Transverse colon (tissue), 4 donors: ENCODE data around the gene TLDC2. TPM values are rescaled to one million over a fixed set of nuclear protein-coding genes. Genes with fewer than 3 reads are reported as not detected.
A peak's percentile ranks its signal among the peaks of the same experiment; 100 is the strongest.

ENCODE experiments used
- DNase-seq: peaks from one replicate; pipeline ENCODE4 v3.0.0-alpha.2; 2019
- H3K27ac ChIP-seq, 4 donors: fragments of 200-600 bp; sonication (generic); 2 replicates each; pipeline ENCODE4 v1.5.1; 2016 to 2018; ENCODE audit warnings: inconsistent platforms in 4 of 4
- H3K27me3 ChIP-seq: fragments of 200-600 bp; sonication (generic); 2 replicates; pipeline ENCODE4 v1.5.1; 2017; ENCODE audit warnings: inconsistent platforms
- H3K36me3 ChIP-seq, 4 donors: fragments of 200-600 bp; sonication (generic); 2 replicates each; pipeline ENCODE4 v1.5.1; 2017 to 2019; ENCODE audit warnings: inconsistent platforms in 4 of 4
- H3K4me1 ChIP-seq, 4 donors: fragments of 200-600 bp; sonication (generic); 2 replicates each; pipeline ENCODE4 v1.5.1; 2017 to 2020; ENCODE audit warnings: inconsistent platforms in 4 of 4
- H3K4me3 ChIP-seq, 4 donors: fragments of 200-600 bp; sonication (generic); 1 replicate in 1 of 4; 2 replicates in 3 of 4; pipeline versions ENCODE4 v1.5.1 to v1.6.1; 2017 to 2019; ENCODE audit warnings: inconsistent platforms in 4 of 4
- H3K9me3 ChIP-seq, 2 donors: fragments of 200-600 bp; sonication (generic); 2 replicates each; pipeline ENCODE4 v1.5.1; 2017 to 2019; ENCODE audit warnings: inconsistent platforms in 2 of 2
- EP300 ChIP-seq: sonication (generic); formaldehyde crosslinking; IDR thresholded peaks from one replicate; pipeline ENCODE4 v1.6.1; 2017; ENCODE audit warnings: antibody characterized with exemption, low read depth
- POLR2A ChIP-seq: fragments of 450-650 bp; IDR thresholded peaks from one replicate; pipeline ENCODE4 v1.6.1; 2016; ENCODE audit warnings: antibody characterized with exemption, mild to moderate bottlenecking, moderate library complexity
- POLR2AphosphoS5 ChIP-seq, 3 donors: sonication (generic); formaldehyde crosslinking; IDR thresholded peaks; one replicate each; pipeline ENCODE4 v1.6.1; 2016; ENCODE audit warnings: antibody characterized with exemption in 3 of 3
- WGBS, 2 donors: methylation state at CpG; one replicate each; pipeline ENCODE4 v1.1.5; 2018; ENCODE audit warnings: low coverage in 1 of 2; 5-methylcytosine and 5-hydroxymethylcytosine counted together
- in situ Hi-C, 4 donors: fragments of 200-750 bp; cut with MboI; loops; one replicate each; pipeline versions ENCODE4 v1.15.0 to v1.15.1; 2017; ENCODE audit warnings: low sequenced_read_pairs in 3 of 4, low pct_ligation_motif_present in 1 of 4, low pct_unique_long_range_greater_than_20kb in 1 of 4
- intact Hi-C: fragments of 100-400 bp; cut with DNase I; formaldehyde crosslinking; loops from one replicate; pipeline ENCODE4 v1.15.1; 2023; ENCODE audit warnings: low total_unique reads
- total RNA-seq, 4 donors: library from RNA; depleted of rRNA; stranded (reverse); fragments of >200 nt; gene quantifications; one replicate each; pipeline ENCODE4 v1.1.0, GENCODE V29; 2016
- TF ChIP-seq, protein P1 (sequence below), 5 experiments: fragments of 200-600 bp in 3 of 5; fragments of 450-650 bp in 2 of 5; sonication (generic) in 3 of 5; IDR thresholded peaks; 1 replicate in 2 of 5; 2 replicates in 3 of 5; pipeline ENCODE4 v1.5.1; 2016 to 2017; ENCODE audit warnings: antibody characterized with exemption in 5 of 5, inconsistent platforms in 3 of 5, mild to moderate bottlenecking in 2 of 5, moderate library complexity in 1 of 5

The TLDC2 gene
- total RNA-seq, 4 donors from 2014 or later = 22.9 to 26.1 (median 23.2) TPM

GRCh38 chr20:36830791-36831691 lies 44.9 kb upstream of the TLDC2 start:
- 82% methylated on average over 11 of the region's 11 CpGs; no CpG with 5 or more reads in 1 of the 2 donors for WGBS, 2 donors
- Histone ChIP-seq H3K9me3 (no peaks in the 10 kb centered on the region), H3K27me3 (no peaks in the 10 kb centered on the region), H3K4me1 (peaks cover 32 to 61% (median 43%) of the 10 kb centered on the region in 4 donors), H3K4me3 (no peak overlapping the region), H3K36me3 (peaks cover 0 to 3% (median 0%) of the 10 kb centered on the region in 4 donors), H3K27ac (peak overlapping the region; percentile 75 to 87 (median 84))
- intact Hi-C loops = no loop called here
- no peak for TF ChIP-seq POLR2AphosphoS5 (IDR thresholded peaks at IDR 0.05)
- no peak for TF ChIP-seq POLR2A
- TF ChIP-seq, protein P1, sequence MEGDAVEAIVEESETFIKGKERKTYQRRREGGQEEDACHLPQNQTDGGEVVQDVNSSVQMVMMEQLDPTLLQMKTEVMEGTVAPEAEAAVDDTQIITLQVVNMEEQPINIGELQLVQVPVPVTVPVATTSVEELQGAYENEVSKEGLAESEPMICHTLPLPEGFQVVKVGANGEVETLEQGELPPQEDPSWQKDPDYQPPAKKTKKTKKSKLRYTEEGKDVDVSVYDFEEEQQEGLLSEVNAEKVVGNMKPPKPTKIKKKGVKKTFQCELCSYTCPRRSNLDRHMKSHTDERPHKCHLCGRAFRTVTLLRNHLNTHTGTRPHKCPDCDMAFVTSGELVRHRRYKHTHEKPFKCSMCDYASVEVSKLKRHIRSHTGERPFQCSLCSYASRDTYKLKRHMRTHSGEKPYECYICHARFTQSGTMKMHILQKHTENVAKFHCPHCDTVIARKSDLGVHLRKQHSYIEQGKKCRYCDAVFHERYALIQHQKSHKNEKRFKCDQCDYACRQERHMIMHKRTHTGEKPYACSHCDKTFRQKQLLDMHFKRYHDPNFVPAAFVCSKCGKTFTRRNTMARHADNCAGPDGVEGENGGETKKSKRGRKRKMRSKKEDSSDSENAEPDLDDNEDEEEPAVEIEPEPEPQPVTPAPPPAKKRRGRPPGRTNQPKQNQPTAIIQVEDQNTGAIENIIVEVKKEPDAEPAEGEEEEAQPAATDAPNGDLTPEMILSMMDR (IDR thresholded peaks at IDR 0.05) = peak; percentile 23 to 48 (median 33)
- no peak for TF ChIP-seq EP300
- DNase-seq = no peak
- in situ Hi-C loops = no loop called here

DNA sequence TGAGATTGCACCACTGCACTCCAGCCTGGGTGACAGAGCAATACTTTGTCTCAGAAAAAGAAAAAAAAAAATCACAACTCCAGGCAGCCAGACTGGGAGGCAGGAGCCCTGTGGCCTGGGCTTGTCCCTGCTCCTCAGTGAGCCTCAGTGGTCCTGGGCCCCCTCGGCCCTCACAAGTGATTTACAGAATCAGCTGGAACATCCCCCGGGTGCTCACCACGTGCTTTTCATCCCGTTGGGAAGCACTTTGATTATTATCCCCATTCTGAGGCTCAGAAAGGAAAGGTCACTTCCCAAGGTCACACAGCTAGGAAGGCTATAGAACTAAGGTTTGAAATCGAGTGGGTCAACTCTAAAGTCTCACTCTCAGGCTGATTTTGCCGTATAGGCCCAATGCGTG lies 43.1 kb upstream of the TLDC2 start:
- in situ Hi-C loops (no loop called here), intact Hi-C loops (no loop called here)
- H3K4me3 ChIP-seq = no peak overlapping the region
- no peaks in the 10 kb centered on the region for H3K9me3 ChIP-seq
- 71% methylated on average over 7 of the region's 7 CpGs; no CpG with 5 or more reads in 1 of the 2 donors for WGBS, 2 donors
- DNase-seq = no peak
- peaks cover 0 to 3% (median 0%) of the 10 kb centered on the region in 4 donors for H3K36me3 ChIP-seq
- peak overlapping the region; percentile 75 to 87 (median 84) for H3K27ac ChIP-seq
- TF ChIP-seq POLR2A (no peak), POLR2AphosphoS5 (IDR thresholded peaks at IDR 0.05) (no peak), EP300 (no peak)
- TF ChIP-seq, protein P1 (IDR thresholded peaks at IDR 0.05) = no peak
- H3K27me3 ChIP-seq = no peaks in the 10 kb centered on the region
- peaks cover 38 to 67% (median 49%) of the 10 kb centered on the region in 4 donors for H3K4me1 ChIP-seq

DNA sequence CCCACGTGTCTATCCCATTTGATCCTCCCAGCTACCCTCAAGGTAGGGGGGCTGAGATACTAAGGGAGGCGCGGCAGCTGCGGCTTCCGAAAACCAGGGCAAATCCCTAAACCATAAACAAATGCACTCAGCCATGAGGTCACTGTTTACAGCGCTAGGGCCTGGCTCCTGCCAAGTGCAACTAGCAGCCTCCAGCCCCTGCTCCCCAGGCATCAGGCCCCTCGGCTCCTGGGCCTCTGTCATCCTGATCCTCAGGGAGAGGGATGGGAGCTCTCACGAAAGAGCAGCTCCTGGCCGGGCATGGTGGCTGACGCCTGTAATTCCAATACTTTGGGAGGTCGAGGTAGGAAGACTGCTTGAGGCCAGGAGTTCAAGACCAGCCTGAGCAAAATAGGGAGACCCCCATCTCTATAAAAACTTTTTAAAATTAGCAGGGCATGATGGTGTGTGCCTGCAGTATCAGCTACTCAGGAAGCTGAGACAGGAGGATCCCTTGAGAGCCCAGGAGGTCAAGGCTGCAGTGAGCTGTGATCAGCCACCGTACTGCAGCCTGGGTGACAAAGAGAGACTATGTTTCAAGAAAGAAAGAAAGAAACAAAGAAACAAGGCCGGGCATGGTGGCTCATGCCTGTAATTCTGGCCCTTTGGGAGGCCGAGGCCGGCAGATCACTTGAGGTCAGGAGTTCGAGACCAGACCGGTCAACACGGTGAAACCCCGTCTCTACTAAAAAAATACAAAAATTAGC lies 42.5 kb upstream of the TLDC2 start:
- H3K27ac ChIP-seq = peak overlapping the region; percentile 75 to 87 (median 84)

More for the DNA sequence above, 42.5 kb upstream of the TLDC2 start:
- H3K9me3 ChIP-seq = no peaks in the 10 kb centered on the region
- H3K27me3 ChIP-seq = no peaks in the 10 kb centered on the region
- 75 to 89% methylated on average over 8 to 19 of the region's 19 CpGs for WGBS, 2 donors
- peak; percentile 39 for DNase-seq
- no peak overlapping the region for H3K4me3 ChIP-seq
- in situ Hi-C loops (no loop called here), intact Hi-C loops (no loop called here)
- peaks cover 38 to 60% (median 49%) of the 10 kb centered on the region in 4 donors for H3K4me1 ChIP-seq
- H3K36me3 ChIP-seq = peaks cover 0 to 3% (median 0%) of the 10 kb centered on the region in 4 donors
- TF ChIP-seq POLR2AphosphoS5 (IDR thresholded peaks at IDR 0.05) (peak in 2 of 3 donors; percentile 23 to 35), EP300 (no peak), POLR2A (no peak)
- TF ChIP-seq, protein P1 (IDR thresholded peaks at IDR 0.05) = no peak
